Activated naive CD8-positive, alpha-beta T cell treated with anti-CD3 and anti-CD28 coated beads, Interleukin-2, amount 50 U/mL, for 16 hours (primary cell): Measurements from ENCODE around the gene WNT5B.

Source experiments
- DNase-seq: peaks from one replicate; pipeline ENCODE4 v3.0.0-alpha.2; 2020; ENCODE audit warnings: low read depth, low spot score

WNT5B gene

DNA sequence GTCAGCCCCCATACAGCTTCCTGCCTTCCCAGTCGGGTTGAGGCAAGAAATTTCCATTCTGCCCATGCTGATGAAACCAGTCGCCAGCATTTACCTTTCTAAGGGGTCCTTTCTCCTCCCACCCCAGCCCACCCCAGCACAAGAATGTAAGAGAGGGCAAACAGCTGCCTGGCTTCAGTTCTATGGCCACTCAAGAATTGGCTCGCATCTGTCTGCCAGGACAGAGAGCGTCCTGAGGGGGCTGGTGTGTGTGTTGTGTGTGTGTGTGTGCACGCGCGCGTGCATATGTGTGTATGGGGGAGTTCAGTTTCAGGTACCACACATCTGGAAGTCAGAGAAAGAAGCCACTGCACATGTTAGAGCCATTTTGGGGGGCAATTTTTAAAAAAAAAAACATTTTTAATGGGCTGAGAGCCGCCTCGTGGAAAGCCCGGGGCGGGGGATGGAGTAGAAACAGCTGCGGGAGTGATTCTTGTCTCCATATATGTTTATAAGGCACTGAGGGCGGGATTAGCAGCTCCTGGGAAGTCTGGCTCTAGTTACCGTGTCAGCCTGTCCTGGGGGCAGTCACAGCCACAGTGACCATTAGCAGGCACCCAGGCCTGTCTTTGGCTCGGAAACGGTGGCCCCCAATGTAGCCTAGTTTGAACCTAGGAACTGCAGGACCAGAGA lies at the start of gene WNT5B:
Gene WNT5B, plus strand, starts transcription at position 566 of the 672 bp plus-strand sequence. CDS start 2,124 bp downstream, outside the sequence.
- no peak for DNase-seq

DNA sequence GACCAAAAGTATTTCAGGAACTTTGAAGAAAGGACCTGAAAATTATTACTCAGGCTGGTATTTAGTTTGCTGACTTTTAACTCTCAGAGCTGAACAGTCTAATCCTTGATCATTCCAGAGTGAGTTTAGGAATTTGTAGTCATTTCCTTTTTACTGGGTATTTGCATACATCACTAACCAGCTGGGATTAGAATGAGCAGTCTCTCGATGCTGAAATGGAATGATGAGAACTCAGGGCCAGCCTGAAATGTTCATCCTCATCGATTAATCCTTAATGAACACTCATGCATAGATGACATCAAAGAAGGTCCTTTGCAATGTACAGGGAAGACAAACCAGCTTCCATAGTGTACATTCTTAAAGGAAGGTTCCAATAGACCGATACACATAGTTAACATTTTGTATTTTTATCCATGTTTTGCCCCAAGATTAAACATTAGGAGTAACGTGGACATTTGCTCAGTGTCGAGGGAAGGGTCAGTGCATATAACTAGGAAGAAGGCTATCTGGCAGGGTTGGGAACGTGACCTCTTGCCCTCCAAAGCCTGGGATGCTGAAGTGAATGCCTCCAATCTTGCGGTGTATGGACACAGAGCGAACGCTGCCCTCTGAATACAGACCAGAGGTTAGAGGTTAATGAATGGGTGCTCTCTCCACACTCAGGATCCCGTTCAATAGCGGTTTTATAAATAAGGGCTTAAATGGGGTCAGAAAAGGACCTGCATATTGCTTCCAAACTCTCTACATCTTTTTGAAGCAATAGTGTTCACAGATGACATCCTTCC lies 49.2 kb upstream of the WNT5B start:
- no peak for DNase-seq

DNA sequence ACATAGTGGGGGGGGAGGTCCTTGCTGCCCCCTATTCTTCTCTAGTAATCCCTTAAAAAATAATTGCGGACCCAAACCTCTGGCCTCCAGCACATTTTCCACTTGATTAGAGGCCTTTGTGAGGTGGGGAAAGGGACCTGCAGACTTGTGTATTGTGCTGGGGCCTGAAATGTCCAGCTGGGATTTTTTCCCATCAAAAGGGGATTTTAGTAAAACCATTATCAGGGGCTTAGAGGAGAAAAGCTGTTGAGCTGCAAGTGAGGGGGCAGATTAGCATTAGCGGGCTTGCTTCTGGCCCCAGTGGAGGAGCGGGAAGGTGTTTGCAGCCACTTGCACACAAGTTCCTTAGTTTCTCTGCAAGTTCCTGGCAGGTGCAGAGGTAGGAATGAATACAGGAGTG lies 48.5 kb upstream of the WNT5B start:
- no peak for DNase-seq

DNA sequence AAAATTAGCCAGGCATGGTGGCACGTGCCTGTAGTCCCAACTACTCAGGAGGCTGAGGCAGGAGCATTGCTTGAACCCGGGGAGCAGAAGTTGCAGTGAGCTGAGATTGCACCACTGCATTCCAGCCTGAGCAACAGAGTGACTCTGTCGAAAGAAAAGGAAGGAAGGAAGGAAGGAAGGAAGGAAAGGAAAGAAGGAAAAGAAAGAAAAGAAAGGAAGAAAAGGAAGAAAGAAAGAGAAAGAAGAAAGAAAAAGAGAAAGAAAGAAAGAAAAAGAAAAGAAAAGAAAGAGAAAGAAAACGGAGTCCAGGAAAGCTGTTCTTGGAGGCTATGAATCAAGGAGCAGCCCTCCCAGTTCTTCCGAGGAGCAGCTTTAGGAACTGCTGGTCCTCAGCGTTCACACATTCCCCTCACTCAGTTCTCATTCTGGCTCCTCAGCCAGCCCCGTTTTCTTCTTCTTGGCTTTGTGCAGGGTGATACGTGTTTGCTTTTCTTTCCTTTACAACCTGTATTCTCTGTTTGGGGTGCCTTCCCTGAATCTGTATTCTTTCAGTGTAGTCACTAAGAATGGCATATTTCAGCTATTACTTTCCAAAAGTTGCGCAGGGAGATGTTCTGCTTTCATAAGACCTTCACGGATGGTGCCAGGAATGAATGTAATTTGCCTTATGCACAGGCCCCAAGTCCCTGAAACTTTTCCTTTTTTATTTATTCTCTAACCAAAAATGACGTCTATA lies 46.9 kb upstream of the WNT5B start:
- no peak for DNase-seq

DNA sequence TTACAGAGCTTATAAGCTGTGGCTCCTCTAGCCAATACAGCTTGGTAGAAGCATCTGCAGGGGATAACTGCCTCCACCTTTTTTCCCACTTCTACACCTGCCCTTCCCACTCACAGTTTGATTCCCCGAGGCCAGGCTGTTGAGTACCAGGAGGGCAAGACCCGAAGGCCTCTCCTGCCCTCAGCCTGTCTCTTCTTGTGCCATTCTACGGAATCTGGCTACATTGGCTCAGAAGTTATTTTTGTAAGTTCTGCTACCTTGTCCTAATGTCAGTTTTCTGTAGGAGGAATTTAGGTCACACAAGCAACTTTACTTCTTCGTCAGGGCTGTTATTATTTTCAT lies 46.4 kb upstream of the WNT5B start:
- DNase-seq = no peak

DNA sequence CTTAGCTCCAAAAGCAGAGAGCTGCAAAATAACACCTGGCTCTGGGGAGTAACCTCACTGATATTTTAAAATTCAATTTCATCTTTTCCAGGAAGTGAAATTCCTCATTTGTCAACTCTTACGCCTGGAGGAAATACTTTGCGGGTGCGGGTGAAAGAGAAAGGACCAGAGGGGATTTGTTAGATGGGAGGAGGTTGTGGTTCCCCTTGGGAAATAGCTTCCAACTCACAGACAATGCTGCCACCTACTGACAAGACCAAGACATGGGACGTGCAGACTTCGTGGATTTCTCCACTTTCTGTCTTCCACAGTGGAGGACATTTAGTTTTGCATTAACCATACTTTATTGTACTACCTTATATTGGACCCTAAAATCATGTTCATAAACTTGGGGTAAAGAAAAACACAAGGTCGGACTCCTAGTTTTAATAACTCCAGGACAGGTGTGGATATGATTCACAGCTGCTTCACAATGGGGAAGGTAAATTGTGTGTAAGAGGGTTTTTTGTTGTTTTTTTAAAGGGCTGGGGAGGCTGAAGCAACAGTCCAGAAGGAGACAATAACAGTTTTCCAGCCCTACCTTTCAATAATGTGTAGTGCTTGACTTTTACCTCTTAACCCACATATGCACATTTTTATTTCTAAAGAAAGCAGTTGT lies 45.5 kb upstream of the WNT5B start:
- DNase-seq = peak; percentile 34

DNA sequence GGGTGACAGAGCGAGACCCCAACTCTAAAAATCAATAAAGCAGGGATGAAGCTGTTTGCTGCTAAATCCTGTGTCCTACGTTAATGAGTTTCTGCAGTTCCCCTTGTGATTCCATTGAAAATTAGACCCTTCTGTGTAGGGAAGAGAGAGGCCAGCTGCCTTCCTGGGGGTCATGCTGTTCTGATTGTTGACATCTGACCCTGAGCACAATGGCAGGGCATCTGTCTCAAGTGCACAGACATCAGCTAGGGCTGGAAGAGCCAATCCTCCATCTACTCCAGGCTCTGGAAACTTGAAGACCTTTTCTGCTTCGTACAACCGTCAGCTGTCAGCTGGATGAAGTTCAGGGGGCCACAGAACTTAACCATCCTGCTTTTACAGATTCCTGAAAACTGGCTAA lies 44.7 kb upstream of the WNT5B start:
- DNase-seq = no peak

DNA sequence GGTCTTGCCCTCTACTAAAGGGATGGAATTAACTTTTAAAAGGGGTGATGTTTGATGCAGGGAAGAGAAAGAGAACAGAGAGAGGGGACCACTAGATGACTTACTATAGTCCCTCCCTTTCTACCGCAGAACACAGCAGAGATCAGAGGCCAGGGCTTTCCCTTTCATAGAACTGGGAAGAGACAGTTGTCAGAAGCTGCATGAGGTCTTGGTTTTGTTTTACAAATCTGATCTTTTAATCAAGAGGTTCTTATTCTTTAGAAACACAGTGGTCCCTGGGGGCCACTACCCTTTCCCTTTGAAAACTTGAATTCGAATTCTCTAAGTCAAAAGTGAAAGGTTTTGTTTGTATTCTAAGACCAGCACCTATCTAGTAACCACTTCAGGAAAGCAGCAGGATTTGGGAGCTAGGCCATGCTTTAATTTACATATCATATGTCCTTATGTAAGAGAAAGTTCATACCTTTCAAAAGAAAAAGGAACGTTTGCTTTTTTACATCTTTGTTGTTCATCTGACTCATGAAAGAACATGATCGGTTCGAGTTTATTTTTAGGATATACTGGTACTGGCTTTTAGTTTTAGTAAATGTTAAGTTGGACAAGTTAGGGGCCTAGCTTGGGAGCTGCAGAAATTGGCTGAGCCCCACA lies 41.0 kb upstream of the WNT5B start:
- no peak for DNase-seq

DNA sequence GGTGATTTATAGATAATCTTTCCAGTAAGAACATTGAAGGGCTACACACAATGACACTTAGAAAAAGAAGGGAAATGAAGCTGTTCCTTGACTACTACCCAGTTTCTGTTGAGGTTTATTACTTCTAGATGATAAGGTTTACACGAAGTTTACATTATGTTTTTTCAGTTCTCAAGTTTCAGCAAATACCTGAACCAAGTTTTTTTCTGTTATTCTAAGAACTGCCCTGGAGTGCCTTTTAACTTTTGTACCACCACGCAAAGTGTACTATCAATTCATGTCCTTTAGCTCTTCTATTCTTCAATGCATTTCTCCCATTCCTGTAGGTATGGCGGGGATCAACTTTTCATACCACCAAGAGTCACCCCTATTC lies 40.5 kb upstream of the WNT5B start:
- no peak for DNase-seq

DNA sequence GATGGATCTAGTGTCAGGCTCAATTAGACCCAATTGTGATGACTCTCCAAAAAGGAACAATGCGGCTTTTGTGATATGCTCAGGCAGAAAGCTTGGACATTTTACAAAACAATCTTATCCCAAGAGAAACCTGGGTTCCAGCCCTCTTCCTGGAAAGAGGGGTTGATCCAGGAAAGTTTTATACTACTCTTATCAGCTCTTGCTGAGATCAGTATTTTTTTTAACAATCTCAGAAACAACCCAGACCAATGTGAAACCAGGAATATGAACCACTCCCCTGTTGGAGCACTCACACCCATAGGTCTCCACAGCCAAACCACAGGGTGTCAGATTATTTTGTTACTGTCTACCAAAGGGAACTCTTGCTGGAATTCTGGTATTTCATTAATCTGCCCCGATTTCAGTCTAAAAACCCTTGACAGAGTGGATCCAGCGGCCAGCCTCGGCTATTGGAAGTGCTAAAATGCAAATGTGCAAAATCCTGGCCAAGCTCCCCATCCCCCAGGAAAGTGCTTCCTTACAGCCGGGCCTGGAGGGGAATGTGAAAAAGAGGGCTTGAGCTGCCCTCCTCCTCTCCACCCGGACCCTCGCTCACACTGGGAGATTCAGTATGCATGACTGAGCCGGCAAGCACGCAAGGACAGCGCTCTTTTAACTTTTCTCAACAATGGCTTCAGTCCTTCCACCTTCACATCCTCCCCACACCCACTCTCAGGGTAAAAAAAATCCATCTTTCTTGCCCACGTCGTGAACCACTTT lies 38.6 kb upstream of the WNT5B start:
- no peak for DNase-seq

DNA sequence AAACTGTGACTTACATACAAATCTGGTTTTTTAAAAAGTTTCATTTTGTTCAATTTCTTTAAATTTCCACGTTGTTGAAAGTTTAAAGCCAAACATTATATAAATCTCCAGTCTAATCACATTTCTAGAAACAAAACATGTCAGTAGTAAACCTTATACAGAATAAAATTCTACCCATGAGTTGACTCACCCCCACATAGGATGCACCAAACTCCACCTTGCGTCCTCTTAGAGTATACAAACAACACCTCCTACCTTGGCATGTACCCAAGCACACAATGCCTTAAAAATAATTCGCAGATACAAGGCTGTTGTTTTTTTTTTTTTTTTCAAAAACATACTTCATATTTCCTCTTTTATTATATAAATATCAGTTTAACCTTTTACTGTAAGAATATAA lies 38.0 kb upstream of the WNT5B start:
- DNase-seq = no peak

DNA sequence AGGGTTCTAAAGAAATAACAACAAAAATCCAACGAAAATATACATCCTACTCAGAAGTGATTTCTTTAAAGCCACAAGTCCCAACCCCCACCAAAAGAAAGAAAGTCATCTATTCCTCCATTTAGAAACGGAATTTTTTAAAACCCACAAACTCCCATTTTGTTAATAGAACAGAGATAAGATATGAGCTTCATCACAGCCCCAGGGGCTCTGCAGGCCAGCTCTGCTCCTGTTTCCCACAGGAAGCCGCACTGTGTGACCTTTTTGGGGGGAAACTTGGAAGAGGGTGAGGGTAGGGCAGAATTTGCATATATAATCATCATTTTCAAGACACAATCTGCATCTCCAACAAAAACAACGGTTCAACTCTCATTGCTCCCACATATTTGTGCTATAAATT lies 37.5 kb upstream of the WNT5B start:
- no peak for DNase-seq

DNA sequence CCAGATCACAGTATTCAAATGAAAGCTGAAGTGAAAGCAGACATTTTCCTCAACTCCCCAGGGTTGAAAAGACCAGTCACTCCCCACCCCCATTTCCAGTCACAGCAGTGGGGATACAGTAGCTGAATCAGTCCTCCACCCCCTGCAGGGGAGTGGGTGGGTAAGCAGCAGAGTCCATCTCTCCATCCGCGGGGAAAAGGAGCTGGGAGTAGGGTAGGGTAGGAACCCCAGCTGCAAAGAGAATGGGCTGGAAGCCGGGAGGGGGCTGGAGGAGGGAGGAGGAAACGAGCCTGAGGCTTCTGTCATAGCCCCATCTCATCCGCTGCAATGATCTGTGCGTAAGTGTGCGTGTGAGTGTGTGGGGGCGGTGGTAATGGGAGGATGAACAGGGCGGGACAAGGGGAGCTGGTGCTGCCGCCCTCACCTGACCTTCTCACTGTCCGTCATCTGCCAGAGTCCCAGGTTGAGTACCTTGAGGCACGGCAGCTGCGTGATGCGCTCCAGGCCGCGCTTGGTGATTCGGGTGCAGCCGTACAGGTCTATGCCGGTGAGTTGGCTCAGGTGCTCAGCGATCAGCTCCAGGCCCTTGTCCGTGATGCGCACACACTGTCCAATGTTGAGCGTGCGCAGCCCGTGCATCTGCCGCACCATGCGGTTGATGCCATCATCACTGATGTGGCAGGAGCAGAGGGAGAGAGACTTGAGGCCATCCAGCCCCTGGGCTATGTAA lies 36.4 kb upstream of the WNT5B start:
- DNase-seq = peak; percentile 25

DNA sequence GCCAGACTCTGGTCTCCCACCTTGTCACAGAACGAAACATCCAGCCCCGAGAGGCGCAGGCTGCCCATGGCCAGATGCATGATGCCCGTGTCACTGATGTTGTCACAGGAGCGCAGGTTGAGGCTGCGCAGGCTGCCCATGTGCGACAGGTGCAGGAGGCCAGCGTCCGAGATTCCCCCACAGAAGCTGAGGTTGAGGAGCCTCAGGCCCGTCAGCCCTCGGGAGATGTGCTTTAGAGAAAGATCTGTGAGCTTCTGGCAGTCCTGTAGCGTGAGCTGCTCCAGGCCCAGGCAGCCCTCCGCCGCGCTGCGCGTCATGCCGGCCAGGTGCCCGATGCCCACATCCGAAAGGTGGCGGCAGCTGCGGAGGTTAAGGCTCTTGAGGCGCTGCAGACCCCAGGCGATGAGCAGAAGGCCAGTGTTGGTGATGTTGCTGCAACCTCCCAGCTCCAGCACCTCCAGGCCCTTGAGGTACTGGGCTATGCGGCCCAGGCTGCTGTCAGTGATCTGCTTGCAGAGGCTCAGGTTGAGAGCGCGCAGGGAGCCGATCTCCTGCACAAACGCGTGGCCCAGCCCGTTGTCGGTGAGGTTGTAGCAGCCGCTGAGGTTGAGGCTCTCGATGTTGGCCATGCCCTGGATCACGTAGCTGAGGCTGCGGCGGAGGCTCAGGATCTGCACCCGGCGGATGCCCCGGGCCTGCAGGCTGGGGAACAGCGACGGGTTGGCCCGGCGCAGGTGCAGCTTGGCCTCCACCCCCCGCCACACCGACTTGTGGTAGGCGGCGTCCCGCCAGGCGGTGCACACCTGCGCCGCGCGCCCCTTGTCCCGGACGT lies 35.6 kb upstream of the WNT5B start:
- DNase-seq = no peak

DNA sequence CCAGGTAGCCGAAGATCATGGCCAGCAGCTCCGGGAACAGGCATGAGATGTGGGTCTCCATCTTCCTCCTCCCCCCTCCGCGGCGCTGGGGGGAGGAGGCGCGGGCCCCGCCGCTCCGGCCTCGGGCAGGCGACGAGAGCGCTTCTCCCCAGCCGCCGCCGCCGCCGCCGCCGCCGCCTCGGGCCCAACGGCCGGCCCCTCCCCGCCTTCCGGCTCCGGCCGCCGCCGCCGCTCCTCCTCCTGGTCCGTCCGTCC lies 35.1 kb upstream of the WNT5B start:
- no peak for DNase-seq

DNA sequence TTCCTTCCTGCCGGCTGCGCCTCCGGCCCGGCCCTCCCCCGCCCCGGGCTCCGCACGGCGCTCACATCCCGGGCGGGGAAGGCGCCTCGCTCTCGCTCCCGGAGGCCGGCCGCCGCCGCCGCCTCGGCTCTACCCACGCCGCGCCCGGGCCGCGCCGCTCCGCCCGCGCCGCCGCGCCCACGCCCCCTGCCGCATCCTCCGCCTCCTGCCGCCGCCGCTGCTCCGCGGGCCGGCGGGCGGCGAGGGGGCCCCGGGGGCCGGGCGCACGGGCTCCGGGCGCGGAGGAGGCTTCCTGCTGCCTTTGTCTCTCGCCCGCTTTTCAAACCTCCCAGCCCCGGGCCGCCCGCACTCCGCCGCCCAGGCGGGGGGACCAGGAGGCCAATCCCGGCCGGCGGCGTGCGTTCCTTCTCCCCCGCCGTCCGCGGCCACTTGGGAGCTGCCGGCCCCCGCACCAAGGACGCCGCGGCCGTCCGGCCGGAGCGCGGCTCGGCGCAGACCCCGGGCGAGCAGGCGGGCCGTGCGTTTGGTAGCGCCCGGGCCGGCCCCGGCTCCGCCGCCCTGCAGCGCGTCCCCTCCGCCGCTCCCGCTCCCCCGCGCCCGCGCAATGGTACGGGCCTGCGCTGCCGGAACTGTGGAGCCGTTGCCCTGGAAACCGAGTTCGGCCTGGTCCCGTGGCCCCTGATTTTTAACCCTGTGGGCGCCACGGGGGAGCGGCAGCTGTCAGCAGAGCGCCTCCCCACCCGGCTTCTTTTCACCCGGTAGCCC lies 34.6 kb upstream of the WNT5B start, which contains the start of gene FBXL14:
Gene FBXL14, minus strand, starts transcription at position 321 of the 765 bp plus-strand sequence. CDS start 515 bp downstream, outside the sequence.
- peak; percentile 83 for DNase-seq

DNA sequence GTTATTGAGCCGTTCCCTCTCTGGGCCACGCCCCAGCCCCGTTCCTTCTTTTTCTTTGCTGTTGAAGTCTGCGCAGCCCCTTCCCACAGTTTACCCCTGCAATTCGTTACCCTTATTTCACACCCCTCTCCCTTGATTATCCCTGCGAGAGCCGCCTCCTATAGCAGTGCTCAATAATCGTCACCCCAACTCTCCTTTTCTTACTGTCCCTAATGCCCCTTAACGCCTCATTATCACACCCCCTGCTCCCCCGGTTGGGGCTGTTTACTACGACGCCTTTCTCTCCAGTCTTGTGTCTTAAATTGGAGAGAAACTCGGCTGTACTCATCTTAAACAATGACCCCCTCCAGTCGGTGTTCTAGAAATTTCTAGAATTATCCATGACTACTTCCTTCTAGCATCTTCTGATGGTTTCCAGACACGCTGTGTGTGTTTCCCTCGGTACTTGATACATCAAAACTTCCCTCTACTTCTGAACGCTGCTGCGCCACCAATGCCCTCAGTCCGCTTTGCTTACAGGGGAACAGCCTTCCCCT lies 33.9 kb upstream of the WNT5B start:
- no peak for DNase-seq

DNA sequence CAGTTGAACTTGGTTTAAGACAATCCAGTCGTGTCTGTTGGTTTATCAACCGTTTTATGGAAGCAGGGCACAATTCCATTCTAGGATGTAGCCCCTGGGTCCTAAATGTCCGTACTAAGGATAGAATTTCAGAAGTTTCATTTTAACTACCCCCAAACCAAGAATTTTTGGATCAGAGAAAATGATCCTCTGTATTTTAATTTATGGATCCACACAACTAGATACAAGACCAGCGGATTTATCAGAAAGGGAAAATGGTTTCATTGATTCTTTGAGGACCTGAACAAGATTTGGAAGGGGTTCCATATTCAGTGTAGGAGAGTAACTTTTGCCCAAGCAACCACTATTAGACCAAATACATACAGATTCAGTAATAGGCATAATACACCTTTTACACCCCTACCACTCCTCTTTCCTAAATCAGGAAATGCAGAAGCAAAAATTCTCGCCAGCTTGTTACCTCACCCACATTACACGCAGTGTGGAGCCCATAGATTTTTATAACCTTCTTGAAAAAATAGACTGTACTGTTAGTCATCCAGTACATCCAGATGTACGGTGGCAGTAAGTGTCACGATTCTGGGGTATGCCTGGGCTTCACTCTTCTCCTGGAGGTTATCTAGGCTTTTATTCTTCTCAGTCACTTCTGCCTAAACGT lies 33.2 kb upstream of the WNT5B start:
- DNase-seq = no peak
